D721Med (cell line): ENCODE data around the gene PHACTR4.

Experiments
- DNase-seq: peaks from one replicate; pipeline ENCODE4 v3.0.0; 2011; ENCODE audit warnings: low spot score; ENCODE audit not compliant: insufficient read length
- FAIRE-seq: peaks from 2 replicates; lab custom pipeline; 2011; peaks lifted over from hg19 to GRCh38; lab: Jason Lieb, UNC
- TF ChIP-seq, protein P1 (sequence below): IDR thresholded peaks from 2 replicates; pipeline ENCODE4 v1.5.1; 2012; ENCODE audit warnings: mild to moderate bottlenecking, control low read depth; ENCODE audit not compliant: insufficient read depth; ENCODE audit errors: missing control alignments

The PHACTR4 gene

GRCh38 chr1:28545246-28545628, 175.7 kb downstream of the PHACTR4 start:
- FAIRE-seq (no peak), DNase-seq (no peak)
- TF ChIP-seq, protein P1, sequence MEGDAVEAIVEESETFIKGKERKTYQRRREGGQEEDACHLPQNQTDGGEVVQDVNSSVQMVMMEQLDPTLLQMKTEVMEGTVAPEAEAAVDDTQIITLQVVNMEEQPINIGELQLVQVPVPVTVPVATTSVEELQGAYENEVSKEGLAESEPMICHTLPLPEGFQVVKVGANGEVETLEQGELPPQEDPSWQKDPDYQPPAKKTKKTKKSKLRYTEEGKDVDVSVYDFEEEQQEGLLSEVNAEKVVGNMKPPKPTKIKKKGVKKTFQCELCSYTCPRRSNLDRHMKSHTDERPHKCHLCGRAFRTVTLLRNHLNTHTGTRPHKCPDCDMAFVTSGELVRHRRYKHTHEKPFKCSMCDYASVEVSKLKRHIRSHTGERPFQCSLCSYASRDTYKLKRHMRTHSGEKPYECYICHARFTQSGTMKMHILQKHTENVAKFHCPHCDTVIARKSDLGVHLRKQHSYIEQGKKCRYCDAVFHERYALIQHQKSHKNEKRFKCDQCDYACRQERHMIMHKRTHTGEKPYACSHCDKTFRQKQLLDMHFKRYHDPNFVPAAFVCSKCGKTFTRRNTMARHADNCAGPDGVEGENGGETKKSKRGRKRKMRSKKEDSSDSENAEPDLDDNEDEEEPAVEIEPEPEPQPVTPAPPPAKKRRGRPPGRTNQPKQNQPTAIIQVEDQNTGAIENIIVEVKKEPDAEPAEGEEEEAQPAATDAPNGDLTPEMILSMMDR: no peak

DNA sequence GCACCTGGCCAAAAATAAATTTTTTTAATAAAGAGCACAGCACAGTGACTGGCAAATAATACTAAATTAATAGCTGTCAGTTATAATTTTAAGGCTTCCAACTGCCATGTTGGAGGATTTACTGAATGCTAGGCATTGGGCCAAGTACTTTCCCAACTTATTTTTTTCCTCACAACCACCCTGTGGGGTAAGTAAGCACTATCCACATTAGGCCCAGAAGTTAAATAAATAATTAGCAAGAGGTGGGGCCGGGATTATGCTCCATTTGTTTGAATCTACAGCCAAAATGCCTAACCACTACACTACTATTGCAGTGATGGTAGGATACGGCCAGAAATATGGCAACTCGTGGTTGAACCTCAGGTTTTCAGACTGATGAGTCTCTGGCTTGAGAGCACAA, 178.8 kb downstream of the PHACTR4 start:
- TF ChIP-seq, protein P1: no peak
- no peak for DNase-seq
- no peak for FAIRE-seq
